Medulla oblongata (tissue), 1 donor: Measurements from ENCODE around the gene IGFALS.

ENCODE experiments used
- DNase-seq: peaks from one replicate; pipeline ENCODE4 v3.0.0-alpha.2; 2015; ENCODE audit errors: extremely low spot score

IGFALS gene

DNA sequence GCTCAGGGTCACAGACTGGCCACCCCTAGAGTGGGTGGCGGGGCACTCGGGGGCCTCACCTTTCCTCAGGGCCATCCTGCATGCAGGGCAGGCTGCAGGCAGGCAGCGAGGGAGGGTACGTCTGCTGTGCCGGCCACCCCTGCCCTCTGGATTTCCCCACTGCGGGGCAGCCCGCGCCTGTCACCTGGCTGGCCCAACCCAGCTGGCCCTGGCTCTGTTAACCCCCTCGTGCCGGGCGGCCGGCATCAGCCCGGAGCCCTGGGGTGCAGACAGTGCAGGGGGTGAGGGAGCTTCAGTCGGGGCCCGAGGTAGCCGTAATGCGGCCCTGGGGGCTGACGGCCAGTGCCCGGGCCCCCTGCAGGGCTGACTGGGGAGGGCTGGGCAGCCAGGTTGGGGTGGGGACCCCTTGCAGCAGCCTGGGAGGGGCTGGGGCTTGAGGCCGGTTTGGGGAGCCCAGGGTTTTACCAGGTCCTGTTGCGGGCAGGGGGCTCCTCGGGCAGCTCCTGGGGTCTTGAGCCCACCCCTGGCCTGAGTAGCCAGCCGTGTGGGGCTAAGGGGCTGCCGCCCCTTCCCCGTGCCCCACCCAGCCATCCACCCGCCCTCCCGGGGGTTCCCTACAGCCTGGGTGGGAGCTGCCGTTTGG is at the start of gene IGFALS:
Gene IGFALS, minus strand, starts transcription at position 128 of the 643 bp plus-strand sequence. Its CDS starts 53 bp downstream, at position 75.
- no peak for DNase-seq

DNA sequence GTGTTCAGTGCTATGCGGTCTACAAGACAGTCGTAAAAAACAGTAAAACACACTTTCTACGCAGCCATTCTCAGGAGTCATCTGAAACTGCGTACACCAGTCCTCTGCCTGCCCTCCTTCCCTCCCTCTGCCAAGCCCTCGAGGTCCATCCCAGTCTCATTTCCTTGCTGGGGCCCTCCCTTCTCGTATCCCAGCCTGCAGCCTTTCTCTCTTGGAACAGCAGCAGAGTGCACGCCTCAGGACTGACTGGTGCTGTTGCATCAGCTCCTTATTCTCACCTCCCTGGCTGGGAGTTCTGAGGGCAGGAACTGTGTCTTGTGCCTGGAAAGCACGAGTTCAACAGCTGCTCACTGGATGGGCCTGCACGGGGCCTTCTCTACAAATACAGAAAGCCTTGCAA is 46.0 kb upstream of the IGFALS start:
- no peak for DNase-seq

DNA sequence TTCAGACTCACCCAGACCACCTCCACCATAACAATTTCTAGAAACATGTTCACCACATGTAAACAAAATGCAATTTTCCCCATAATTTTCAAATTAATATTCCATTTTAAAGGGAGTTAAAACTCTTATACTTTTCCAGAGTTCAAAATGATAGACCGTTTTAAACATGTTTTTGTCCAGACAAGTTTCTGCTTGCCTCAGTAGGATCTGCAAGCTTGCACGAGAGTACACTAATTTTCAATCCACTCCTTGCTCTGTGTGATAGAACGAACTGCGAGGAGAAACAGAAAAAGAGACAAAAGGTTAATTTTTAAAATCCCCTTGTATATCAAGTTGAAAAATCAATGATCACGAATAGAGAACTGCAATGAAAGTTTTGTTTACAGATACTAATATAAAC is 40.6 kb upstream of the IGFALS start:
- DNase-seq, result no peak

DNA sequence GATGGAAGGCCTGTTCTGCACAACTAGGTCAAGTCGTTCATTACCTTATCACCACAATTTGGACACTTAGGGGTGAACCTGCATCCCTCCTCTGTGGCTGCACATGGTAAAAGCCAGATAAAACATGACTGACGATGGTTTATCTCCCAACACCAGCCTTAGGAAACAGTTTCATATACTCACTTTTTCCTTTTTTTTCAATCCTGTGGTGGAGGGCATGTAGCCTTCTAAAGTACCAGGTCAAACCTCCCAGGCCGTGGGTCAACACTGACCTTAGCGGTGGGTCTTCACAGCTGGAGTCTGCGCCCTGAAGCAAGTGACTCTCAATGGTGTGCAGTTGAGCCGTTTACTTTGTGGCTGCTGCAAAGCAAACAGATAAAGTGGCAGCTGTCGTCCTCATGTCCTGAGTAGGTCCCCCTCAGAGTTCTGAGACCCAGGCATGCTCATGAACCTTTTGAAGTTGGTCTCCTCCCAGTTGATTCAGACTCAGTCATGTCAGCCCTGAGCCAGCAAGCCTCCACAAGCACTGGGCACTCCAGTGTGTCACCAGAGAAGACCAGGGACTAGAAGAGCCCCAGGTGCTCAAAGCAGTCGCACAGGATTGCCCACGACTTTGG is 39.4 kb upstream of the IGFALS start:
- DNase-seq, result no peak

DNA sequence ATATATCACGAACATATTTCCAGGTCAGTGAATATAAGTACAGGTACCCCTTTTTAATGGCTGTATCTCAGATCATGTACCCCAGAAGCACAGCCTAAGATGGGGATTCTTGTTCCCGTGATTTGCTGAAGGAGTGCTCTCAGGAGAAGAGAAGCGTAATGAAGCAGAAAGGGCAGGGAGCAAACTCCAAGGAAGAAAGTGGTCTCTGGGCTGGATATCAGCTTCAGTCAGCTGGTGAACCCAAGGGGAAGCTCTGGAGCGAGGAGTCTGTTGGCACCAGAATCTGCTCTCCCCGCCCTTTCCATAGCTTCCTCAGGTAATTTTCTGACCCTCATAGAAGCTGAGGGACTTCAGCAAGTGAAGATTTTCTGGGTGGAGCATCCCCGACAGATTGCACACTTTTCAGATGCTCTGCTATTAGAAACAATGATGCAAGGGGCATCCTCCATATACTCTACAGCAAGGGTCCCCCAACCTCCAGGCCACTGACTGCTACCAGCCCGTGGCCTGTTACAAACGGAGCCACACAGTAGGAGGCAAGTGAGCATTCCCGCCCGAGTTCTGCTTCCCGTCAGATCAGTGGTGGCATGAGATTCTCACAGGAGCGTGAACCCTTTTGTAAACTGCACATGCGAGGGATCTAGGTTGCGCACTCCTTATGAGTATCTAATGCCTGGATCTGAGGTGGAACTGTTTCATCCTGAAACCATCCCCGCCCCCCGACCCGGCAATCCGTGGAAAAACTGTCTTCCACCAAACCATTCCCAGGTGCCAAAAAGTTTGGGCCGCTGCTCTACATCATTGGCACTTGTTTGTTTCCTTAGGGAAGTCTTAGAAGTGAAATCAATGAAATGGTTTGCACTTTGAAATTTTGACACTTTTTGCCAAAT is 37.9 kb upstream of the IGFALS start:
- DNase-seq, result no peak

DNA sequence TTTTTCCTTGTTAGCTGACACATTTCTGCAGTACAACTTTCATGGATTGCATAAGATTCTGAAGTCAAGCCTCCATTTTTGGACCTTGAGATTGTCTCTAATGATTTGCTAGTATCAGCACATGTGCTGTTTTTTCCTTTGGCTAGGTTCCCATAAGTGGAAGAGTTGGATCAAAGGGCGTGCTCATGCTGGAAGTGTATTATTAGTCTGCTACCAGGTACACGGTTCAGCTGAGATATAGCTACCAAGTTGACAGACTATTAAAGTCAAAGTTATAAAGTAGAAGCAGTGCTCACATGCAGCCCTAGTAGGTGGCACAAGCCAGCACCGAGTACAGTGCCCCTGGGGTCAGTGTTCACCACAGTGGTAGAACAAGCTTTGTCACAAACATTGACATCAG is 36.7 kb upstream of the IGFALS start:
- DNase-seq, result no peak

DNA sequence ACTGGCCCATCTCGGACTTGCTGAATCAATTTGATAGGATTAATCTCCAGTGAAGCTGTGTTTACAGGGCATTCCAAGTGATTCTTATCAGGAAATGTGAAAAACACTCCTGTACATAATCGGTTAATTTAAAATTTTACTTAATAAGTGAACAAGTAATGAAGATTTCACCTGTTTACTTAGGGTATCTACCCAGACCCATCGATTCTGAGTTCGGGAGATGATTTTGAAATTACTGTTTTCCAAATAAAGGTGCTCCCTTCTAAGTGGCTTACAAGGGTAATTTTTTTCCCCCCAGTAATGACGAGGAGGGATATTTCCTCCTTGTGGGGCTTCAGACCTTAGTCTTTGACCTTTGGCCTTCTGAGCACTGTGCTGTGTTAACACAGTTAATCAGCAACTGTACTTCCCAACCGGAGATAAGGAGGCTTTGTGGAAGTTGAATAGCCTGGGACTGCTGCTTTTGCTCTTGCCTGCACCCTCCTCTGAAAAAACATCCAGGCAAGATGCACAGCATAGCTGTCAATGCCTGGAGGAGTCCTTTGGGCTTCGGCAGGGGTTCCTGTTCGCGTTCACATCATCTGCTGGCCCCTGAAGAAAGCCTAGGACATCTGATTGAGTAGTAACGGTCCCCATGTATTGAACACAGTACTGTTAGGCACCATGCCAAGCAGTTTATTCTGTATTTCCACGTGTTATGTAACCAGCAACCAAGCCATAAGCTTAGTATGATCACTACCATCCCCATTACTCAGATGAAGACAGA is 35.3 kb upstream of the IGFALS start:
- DNase-seq, result no peak

DNA sequence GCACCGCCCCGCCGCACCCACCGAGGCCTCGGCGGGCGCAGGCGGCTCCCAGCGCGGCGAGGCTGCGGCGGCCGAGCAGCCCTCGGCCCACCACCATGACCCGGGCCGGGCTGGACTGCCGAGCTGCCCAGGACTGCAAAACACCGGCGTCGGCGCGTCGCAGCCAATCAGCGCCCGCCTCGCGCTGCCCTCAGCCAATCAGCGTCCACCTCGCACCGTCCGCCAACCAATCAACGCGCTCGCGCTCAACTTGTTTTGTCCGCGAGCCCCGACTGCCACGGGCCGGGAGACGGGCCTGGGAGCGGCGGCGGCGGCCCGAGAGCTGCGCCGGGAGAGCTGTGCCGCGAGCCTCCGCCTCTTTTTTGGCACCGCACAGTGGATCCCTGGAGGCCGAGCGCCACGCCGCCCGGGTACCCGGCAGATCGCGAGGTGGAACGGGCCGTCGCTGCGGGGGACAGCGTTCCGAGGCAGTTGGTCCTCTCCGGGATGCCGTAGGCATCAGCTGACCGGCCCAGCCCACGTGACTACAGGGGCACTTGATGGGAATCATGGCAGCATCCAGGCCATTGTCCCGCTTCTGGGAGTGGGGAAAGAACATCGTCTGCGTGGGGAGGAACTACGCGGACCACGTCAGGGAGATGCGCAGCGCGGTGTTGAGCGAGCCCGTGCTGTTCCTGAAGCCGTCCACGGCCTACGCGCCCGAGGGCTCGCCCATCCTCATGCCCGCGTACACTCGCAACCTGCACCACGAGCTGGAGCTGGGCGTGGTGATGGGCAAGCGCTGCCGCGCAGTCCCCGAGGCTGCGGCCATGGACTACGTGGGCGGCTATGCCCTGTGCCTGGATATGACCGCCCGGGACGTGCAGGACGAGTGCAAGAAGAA is 33.4 kb upstream of the IGFALS start, which contains the start of the genes FAHD1 and HAGH:
Gene FAHD1, plus strand, starts transcription at position 516 of the 883 bp plus-strand sequence. Its CDS starts 33 bp downstream, at position 549.
Gene HAGH, minus strand, starts transcription at position 135 of the 883 bp plus-strand sequence. Its CDS starts 38 bp downstream, at position 97.
- peak; percentile 93 for DNase-seq

DNA sequence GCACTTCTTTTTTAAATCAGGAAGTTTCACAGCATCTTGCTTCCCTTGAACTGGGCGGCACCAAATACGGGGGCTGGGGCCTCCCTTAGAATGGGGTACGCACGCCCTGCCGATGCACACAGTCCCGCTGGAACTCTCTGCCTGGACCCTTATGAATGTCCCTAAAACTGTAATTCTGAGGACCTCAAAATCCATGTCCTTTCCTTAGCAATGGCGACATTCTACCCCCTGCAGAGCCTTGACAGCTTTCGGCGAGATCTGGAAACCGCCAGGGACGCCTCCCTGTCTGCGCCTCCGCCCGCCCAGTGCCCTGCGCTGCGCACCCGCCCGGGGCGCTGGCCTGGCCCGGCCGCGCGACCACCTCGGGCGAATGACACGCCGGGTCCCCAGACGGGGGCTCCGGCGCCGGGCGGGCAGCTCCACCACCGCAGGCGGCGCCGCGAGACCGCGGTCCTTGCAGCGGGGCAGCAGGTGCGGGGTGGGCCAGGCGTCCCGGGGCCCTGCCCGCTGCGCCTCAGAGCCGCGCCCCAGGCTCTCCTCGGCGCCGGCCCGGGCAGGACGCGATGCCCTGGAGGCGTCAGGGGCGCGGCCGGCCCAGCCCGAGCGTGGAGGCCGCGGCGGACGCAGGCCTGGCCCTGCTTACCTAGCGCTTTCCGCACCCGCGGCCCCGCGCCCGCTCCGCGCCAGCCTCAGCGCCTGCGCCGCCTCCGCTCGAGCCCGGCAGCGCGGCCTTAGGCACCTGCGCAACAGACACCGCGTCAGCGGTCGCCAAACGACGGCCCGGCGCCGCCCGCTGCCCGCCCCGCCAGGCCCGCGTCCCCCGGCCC is 32.6 kb upstream of the IGFALS start:
- no peak for DNase-seq

DNA sequence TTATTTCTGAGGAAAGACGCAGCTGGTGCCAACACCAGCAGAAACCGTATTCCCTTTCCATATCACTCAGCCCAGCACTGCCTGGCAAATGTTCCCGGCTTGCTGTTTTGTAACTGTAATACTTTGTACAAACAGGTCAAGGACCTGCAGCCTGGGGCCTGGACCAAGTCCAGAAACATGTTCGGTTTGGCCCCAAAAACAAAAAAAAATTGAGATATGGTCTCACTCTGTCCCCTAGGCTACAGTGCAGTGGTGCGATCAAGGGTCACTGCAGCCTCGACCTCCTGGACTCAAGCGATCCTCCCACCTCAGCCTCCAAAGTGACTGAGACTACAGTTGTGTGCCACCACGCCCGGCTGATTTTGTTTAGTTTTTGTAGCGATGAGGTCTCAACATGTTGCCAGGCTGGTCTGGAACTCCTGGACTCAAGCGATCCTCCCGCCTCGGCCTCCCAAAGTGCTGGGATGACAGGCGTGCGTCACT is 31.9 kb upstream of the IGFALS start:
- DNase-seq, result no peak

DNA sequence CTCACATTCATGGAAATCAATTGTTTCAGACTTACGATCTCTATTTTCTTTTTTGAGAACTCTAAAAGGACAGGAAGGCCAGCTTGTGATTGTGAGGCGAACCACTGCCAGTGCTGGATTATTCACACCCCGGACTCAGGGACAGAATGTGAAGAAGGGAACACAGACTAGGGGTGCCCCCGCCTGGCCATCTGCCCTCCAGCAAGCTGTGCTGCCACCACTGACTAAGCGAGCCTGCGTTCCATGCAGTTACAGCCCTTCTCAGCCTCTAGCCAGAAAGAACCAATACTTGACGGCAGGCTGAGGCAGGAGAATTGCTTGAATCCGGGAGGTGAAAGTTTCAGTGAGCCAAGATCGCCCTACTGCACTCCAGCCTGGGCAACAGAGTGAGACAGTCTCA is 30.3 kb upstream of the IGFALS start:
- no peak for DNase-seq

DNA sequence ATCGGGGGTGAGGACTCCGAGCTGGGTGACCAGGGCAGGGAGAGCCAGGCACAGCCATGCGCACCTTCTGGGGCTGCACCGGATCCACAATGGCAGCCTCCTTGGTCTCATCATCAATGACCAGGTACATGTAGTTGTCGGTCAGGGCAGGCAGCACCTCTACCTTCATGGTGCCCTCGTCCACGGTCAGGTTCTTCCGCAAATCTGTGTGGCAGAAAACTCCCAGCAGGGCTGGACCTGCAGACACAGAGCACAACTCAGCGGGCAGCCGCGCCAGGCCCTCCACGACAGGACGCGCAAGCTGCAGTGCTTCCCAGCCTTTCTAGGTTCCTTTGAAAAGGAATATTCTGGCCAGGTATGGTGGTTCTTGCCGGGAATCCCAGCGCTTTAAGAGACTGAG is 29.3 kb upstream of the IGFALS start:
- DNase-seq, result no peak

DNA sequence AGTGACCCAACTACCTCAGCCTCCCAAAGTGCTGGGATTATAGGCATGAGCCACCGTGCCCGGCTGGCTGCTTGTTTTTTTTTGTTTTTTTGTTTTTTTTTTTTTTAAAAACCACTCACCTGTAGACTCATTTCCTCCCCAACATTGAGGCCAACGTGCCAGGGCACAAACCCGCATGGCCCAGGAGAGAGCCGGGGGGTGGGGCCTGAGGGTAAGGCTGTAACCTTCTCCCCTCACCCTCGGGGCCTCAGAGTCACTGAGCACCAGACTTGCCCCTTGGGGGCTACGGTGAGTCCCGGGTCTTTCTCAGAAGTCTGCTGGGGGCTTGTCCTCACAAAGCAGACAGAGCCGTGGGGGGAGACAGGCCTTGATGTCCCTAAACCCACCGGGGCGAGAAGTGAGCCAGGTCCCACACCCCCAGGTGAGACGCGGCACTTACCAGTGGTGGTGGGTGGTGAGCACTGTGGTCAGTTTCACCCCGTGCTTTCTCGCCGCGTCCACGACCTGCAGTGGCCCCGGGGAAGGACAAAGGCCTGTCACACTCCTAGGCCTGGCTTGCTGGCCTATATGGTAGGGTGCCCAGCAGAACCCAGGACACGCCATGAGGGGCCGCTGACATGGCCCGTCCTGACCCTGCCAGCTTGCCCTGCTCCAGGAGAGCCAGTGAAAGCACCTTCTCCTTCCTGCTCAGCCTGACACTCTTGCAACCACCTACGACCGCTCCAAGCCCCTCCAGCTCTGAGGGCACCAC is 28.5 kb upstream of the IGFALS start:
- DNase-seq, result no peak

DNA sequence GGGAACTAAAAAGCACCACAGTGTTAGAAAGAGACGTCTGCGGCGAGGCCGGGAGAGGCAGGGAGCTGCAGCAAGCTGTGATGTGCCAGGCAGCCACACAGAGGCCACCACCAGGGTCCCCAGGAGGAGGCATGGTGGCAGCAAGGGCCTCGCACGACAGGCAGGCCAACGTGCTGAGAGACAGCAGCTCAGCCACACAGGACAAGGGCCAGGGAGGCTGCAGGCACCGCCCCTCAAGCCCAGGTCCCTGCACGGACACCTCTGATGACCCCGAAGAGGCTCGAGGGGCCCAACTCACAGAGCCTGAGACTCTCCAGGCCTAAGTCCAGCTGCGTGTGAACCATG is 27.4 kb upstream of the IGFALS start:
- DNase-seq, result no peak

DNA sequence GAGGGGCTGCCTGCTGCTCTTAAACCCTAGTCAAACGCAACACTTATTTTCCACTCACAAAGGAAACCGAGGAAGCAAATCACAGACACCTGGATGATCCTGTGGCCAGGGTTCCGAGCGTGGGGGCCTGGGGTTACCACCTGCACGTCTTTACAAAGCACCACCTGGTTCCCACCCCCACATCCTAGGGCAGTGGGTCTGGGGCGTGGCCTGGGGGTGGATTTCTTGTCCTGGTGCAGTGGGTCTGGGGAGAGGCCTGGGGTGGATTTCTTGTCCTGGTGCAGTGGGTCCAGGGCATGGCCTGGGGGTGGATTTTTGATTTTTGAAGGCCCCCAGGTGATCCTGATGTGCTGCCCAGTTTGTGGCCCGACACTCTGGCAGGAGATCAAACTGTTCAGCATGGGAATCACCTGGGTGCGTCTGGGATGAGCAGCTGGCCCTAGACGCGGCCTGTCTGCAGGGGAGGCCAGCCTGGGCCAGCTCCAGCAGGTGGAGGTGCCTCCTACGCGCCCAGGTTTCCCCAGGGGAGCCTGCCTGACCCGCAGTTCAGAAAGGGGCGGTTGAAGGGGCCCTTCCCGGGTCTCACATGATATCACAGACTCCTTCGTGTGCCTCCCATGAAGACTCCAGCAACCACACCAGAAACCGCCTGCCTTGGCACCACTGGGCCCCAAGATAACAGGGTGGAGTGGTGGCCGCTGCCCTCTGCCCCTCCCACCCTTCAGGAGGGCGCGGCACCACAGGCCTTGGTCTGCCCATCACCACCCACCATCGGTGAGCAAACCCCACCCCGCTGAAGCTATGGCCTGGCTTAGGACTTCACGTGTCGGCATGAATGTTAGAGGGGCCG is 26.8 kb upstream of the IGFALS start:
- DNase-seq, result no peak

DNA sequence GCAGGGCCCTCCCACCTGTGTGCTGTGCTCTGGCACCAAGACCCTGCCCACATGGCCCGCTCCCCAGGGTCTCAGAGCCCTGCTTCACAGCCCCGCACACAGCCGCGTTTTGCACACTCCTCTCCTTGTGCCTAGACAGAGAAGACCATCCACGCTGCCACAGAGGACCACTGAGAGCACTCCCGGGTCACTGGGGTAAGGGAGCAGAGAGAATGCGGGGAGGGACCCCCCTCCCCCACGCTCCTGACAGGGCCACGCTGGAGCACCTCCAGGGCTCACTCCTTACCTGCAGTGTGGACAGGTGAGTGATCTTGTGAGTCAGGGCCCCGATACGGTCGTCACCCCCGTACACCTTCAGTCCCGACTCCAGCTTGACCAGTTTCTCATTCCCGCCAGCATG is 26.1 kb upstream of the IGFALS start:
- no peak for DNase-seq

DNA sequence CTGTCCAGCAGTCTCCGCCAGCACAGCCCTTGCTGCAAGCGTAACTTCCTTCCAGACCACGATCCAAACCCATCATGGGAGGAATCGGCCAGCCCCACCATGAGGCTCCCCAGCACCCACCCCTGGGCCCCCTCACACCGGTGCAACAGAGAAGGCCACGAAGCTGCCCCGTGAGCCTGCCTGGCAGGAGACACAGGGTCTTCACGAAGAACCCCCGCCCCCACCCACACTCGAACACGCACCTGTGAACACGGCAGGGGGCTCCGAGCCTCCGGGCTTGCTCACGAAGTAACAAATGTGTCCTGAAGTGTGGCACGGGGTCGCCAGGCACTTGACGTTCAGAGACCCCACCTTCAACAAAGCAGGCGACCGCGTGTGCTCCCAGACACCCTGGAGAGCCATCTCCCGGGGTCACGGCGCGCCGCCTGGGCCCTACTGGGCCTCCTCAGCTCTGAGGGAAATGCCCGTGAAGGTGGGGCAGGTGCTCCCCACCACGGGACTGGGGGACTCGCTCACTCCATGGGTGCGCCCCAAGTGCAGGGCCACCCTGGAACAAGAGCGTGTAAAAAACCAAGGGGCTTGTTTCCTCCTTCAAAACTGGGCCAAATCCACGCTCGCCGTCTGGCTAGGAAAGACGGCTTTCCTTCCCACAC is 25.5 kb upstream of the IGFALS start:
- DNase-seq, result no peak
